Measurements from ENCODE around the gene PLAC9.

Gene PLAC9

DNA sequence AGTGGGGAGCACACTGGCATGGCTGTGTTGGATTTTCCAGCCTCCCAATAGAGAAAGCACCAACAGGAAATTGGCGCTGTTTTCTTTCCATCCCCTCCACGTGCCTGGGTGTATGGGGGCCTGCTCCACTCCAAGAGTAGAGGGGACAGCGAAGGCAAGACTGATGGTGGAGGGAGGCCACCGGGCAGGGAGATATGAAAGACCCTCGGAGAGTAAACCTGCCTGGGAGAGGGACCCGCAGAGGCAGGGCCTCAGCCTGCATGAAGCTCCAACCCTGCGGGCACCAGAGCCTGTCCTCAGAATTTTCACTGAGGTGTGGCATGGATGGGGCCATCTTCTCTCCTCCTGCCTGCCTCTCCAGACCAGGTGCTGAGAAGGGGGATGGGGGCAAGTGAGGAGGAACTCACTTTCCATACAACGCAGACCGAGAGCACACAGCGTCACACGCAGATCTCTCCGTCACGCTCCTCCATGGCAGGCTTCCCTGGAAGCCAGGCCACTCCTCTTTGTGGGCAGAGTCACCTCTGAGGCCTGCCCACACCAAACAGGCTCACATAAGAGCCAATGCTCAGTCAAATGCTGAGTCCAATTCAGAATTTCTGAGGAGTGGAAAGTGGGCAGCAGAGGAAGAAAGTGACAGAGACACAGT lies 54.0 kb downstream of the PLAC9 start:
- DNase-seq, result no peak

DNA sequence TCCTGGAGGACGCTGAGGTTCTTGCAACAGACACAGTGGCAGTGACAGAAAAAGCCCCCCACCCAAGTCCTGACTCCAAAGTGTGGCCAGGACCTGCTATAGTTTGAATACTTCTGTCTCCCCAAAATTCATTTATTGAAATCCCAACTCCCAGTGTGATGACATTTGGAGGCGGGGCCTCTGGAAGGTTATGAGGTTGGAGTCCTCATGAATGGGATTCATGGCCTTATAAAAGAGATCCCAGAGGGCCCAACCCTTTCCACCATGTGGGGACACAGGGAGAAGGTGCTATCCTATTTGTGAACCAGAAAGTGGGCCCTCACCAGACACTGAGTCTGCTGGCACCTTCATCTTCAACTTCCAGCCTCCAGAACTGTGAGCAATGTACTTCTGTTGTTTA lies 54.5 kb downstream of the PLAC9 start:
- no peak for DNase-seq

- no peak for DNase-seq
Observed at GRCh38 chr10:80187465-80188409, 55.2 kb downstream of the PLAC9 start.

DNA sequence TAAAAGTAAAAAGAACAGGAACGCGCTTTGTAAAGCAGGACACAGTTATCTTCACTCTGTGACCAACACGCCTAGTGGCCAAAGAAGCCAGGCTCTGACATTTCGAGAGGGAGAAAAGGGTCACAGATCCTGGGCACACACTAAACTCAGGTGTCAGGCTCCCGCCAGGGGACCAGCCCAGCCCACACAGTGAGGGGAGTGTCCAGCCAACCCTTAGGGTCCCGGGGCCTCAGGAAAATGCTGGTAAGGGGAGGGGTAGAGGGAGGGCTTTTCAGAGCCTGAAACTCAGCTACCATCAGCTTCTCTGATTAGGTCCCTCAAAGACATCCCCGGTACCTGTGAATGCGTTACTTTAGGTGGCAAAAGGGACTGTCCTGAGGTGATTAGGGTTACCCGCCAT lies 56.2 kb downstream of the PLAC9 start:
- no peak for DNase-seq

DNA sequence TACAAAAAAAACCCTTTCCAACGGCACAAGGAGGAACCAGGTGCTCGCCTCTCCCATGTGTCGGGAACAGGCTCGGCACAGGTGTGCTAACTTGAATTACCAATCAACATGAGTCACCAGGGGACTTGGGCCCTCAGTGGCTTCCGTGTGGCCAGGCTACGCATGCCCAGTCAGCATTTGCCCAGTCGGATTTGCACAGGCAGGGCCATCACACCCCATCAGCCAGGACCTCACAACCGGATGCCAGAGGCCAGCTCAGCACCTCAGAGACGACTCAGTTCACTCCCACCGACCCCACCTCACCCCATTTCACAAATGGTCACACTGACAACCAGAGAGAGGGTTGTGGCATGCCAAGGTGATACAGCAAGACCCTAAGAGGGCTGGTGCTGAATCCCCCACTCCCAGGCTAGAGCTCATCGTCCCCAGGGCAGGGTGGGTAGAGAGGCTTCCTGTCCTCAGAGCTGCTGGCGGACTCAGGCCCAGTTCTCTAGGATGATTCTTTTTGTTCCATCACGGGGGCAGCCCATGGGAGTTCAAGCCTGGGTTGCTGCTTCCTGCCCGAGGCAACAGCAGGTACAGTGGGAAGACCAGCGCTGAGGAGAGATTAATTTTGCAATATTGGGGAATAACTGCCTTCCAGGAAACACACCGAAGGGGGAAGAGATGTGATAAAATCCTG lies 59.2 kb downstream of the PLAC9 start:
- DNase-seq, result no peak

GRCh38 chr10:80192553-80192952 lies 60.0 kb downstream of the PLAC9 start:
- DNase-seq, result no peak

GRCh38 chr10:80194373-80195045 lies 62.0 kb downstream of the PLAC9 start:
- DNase-seq, result no peak

Measured in NCI-H1105 (cell line).